SIG-M5 treated with dmso at 0.1 percent for 504 hours (cell line): ENCODE results near the gene GDAP2.

Source experiments
- DNase-seq: peaks from one replicate; lab custom pipeline; 2025; ENCODE audit not compliant: unreplicated experiment; lab: John Stamatoyannopoulos, UW

GDAP2 gene

DNA sequence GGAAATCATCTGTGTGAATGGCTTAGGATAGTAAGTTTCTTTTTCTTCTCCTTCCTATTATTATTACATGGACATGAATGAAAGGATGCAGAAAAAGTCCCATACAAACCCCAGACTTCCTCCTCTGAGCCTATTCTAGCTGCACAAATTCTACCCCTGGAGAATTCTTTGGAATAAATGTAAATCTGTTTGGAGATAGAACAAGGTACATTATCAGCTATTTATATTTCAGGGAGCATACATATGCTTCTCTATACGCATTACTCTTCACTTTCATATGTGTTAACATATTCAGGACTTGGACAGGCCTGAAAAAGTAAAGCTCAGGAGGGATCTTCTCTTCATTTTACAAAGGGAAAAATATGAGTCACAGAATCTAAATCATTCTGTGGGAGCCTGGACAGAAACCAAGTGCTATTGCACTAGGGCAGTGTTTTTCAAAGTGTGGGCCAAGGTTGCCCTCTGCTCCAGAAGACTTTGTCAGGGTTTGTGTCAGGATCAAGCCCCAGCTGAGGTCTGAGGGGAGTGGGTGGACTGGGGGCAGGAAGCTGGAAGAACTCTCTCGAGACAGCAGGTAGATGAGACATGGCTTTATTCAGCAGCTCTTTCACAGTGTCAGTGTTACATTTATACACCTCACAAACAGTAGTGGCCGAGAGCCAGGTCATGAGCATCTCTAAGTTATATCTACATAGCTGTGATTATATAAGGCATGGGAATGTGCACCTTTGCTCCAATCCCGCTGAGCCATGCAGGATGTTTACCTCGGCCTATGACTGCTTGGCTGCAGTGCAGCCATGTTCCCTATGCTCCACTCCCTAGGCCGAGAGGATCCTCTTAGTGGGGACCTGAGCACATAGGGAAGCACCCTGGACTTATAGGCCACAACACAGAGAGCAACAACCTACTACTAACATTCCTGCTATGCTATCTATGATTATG lies 114.3 kb downstream of the GDAP2 start:
- DNase-seq, result no peak
